Measurements from ENCODE around the gene UFM1.
"Not testable (repeated sequence)": the region's sequence is repeated elsewhere in the genome, so short reads cannot be mapped to it uniquely, and the experiment has no call there.

Gene UFM1

GRCh38 chr13:38366954-38367645 lies 17.4 kb downstream of the UFM1 start:
- no peak for DNase-seq (ENCODE audit: low read depth)

- no peak for DNase-seq (ENCODE audit: low read depth)
Measured at GRCh38 chr13:38369058-38369457, 19.4 kb downstream of the UFM1 start.

GRCh38 chr13:38370096-38370495 lies 20.4 kb downstream of the UFM1 start:
- not testable (repeated sequence) for DNase-seq (ENCODE audit: low read depth)

GRCh38 chr13:38372820-38373383 lies 23.3 kb downstream of the UFM1 start:
- no peak for DNase-seq (ENCODE audit: low read depth)

GRCh38 chr13:38376546-38376945 lies 26.9 kb downstream of the UFM1 start:
- DNase-seq (ENCODE audit: low read depth): no peak

- DNase-seq (ENCODE audit: low read depth): no peak
Measured at GRCh38 chr13:38381890-38382289, 32.2 kb downstream of the UFM1 start.

GRCh38 chr13:38382946-38383345 lies 33.3 kb downstream of the UFM1 start:
- DNase-seq (ENCODE audit: low read depth): no peak

- no peak for DNase-seq (ENCODE audit: low read depth)
Measured at GRCh38 chr13:38384171-38384570, 34.5 kb downstream of the UFM1 start.

GRCh38 chr13:38385153-38385891 lies 35.7 kb downstream of the UFM1 start:
- no peak for DNase-seq (ENCODE audit: low read depth)

GRCh38 chr13:38386421-38386820 lies 36.8 kb downstream of the UFM1 start:
- no peak for DNase-seq (ENCODE audit: low read depth)

GRCh38 chr13:38391341-38391740 lies 41.7 kb downstream of the UFM1 start:
- DNase-seq (ENCODE audit: low read depth): no peak

- DNase-seq (ENCODE audit: low read depth): no peak
Measured at GRCh38 chr13:38394777-38395496, 45.3 kb downstream of the UFM1 start.

- DNase-seq (ENCODE audit: low read depth): no peak
Measured at GRCh38 chr13:38395497-38395788, 45.8 kb downstream of the UFM1 start.

- no peak for DNase-seq (ENCODE audit: low read depth)
Measured at GRCh38 chr13:38398711-38399493, 49.3 kb downstream of the UFM1 start.

- no peak for DNase-seq (ENCODE audit: low read depth)
Measured at GRCh38 chr13:38399535-38399934, 49.9 kb downstream of the UFM1 start.

GRCh38 chr13:38401276-38401675 lies 51.6 kb downstream of the UFM1 start:
- DNase-seq (ENCODE audit: low read depth): no peak

- no peak for DNase-seq (ENCODE audit: low read depth)
Measured at GRCh38 chr13:38405216-38405615, 55.6 kb downstream of the UFM1 start.

GRCh38 chr13:38409771-38410170 lies 60.1 kb downstream of the UFM1 start:
- DNase-seq (ENCODE audit: low read depth): no peak

- no peak for DNase-seq (ENCODE audit: low read depth)
Measured at GRCh38 chr13:38412266-38412665, 62.6 kb downstream of the UFM1 start.
